Measurements from ENCODE around the gene GABRR2. TPM values are rescaled to one million over a fixed set of nuclear protein-coding genes. Genes with fewer than 3 reads are reported as not detected.

The GABRR2 gene
- total RNA-seq, 1 donor from 2014 or later: 0.61 TPM

- no peak for FAIRE-seq
These were observed 8.4 kb upstream of the GABRR2 start for GRCh38 chr6:89323511-89323971.

GRCh38 chr6:89321131-89321970 lies 6.3 kb upstream of the GABRR2 start:
- no peak overlapping the region for H2AFZ ChIP-seq (ENCODE audit: low read depth, low read length)
- H3K27me3 ChIP-seq (ENCODE audit: insufficient read depth, low read length): no peaks in the 10 kb centered on the region
- H3K36me3 ChIP-seq (ENCODE audit: insufficient read depth, low read length): no peaks in the 10 kb centered on the region
- FAIRE-seq (no peak), DNase-seq (ENCODE audit: low read depth) (no peak)
- H3K79me2 ChIP-seq (ENCODE audit: insufficient read depth, low read length): no peaks in the 10 kb centered on the region
- peaks cover 17% of the 10 kb centered on the region for H4K20me1 ChIP-seq (ENCODE audit: insufficient read depth, low read length)
- Mint-ChIP-seq H3K36me3 (ENCODE audit: low read depth, unreplicated experiment) (peaks cover 9% of the 10 kb centered on the region), H3K27ac (ENCODE audit: unreplicated experiment) (no peak overlapping the region), H3K4me1 (ENCODE audit: low read depth, unreplicated experiment) (peaks cover 15% of the 10 kb centered on the region), H3K4me3 (ENCODE audit: unreplicated experiment) (no peak overlapping the region), H3K27me3 (ENCODE audit: low read depth, unreplicated experiment) (no peaks in the 10 kb centered on the region), H3K9me3 (ENCODE audit: unreplicated experiment) (no peaks in the 10 kb centered on the region)
- H3K9me3 ChIP-seq (ENCODE audit: insufficient read depth, low read depth, low read length): no peaks in the 10 kb centered on the region
- no peak overlapping the region for H3K27ac ChIP-seq (ENCODE audit: low read depth, low read length)
- no peaks in the 10 kb centered on the region for H3K4me1 ChIP-seq (ENCODE audit: insufficient read depth, low read length)
- no peak overlapping the region for H3K4me3 ChIP-seq (ENCODE audit: insufficient read depth, low read depth, low read length)
- no peak overlapping the region for H3K9ac ChIP-seq (ENCODE audit: low read length)
- H3K4me2 ChIP-seq (ENCODE audit: low read length): no peak overlapping the region
- TF ChIP-seq EZH2 (IDR thresholded peaks at IDR 0.05; ENCODE audit: insufficient read depth, low read length) (no peak), CTCF (IDR thresholded peaks at IDR 0.05; ENCODE audit: insufficient read depth, low read depth, low read length) (no peak)

More at GRCh38 chr6:89323511-89323971, 8.4 kb upstream of the GABRR2 start:
- H3K4me1 ChIP-seq (ENCODE audit: insufficient read depth, low read length): no peaks in the 10 kb centered on the region
- H3K4me2 ChIP-seq (ENCODE audit: low read length): no peak overlapping the region
- no peak overlapping the region for H2AFZ ChIP-seq (ENCODE audit: low read depth, low read length)
- no peaks in the 10 kb centered on the region for H3K79me2 ChIP-seq (ENCODE audit: insufficient read depth, low read length)
- no peaks in the 10 kb centered on the region for H3K27me3 ChIP-seq (ENCODE audit: insufficient read depth, low read length)
- Mint-ChIP-seq H3K27ac (ENCODE audit: unreplicated experiment) (no peak overlapping the region), H3K27me3 (ENCODE audit: low read depth, unreplicated experiment) (no peaks in the 10 kb centered on the region), H3K4me3 (ENCODE audit: unreplicated experiment) (no peak overlapping the region), H3K9me3 (ENCODE audit: unreplicated experiment) (no peaks in the 10 kb centered on the region), H3K36me3 (ENCODE audit: low read depth, unreplicated experiment) (peaks cover 15% of the 10 kb centered on the region), H3K4me1 (ENCODE audit: low read depth, unreplicated experiment) (peaks cover 15% of the 10 kb centered on the region)
- no peak for DNase-seq (ENCODE audit: low read depth)
- no peaks in the 10 kb centered on the region for H3K9me3 ChIP-seq (ENCODE audit: insufficient read depth, low read depth, low read length)
- H3K4me3 ChIP-seq (ENCODE audit: insufficient read depth, low read depth, low read length): no peak overlapping the region
- no peak overlapping the region for H3K9ac ChIP-seq (ENCODE audit: low read length)
- H4K20me1 ChIP-seq (ENCODE audit: insufficient read depth, low read length): peaks cover 14% of the 10 kb centered on the region
- TF ChIP-seq CTCF (IDR thresholded peaks at IDR 0.05; ENCODE audit: insufficient read depth, low read depth, low read length) (no peak), EZH2 (IDR thresholded peaks at IDR 0.05; ENCODE audit: insufficient read depth, low read length) (no peak)
- peaks cover 11% of the 10 kb centered on the region for H3K36me3 ChIP-seq (ENCODE audit: insufficient read depth, low read length)
- H3K27ac ChIP-seq (ENCODE audit: low read depth, low read length): no peak overlapping the region
